Gastrocnemius medialis (tissue), 4 donors: ENCODE measurements around the gene SULT4A1. TPM values are rescaled to one million over a fixed set of nuclear protein-coding genes. Genes with fewer than 3 reads are reported as not detected.

Experiments
- ATAC-seq, 2 donors: fragments of 150-250 bp; one replicate each; pipeline ENCODE4 v1.9.1; 2016
- DNase-seq, 2 donors: peaks; one replicate each; pipeline ENCODE4 v3.0.0-alpha.2; 2019
- H3K27ac ChIP-seq, 4 donors: fragments of 200-600 bp; sonication (generic); 1 replicate in 1 of 4; 2 replicates in 3 of 4; pipeline ENCODE4 v1.5.1; 2016 to 2018; ENCODE audit warnings: mild to moderate bottlenecking in 2 of 4, moderate library complexity in 1 of 4
- H3K27me3 ChIP-seq, 3 donors: fragments of 200-600 bp; sonication (generic) in 2 of 3; 1 replicate in 1 of 3; 2 replicates in 2 of 3; pipeline versions ENCODE4 v1.5.1 to v1.6.0; 2016 to 2019; ENCODE audit warnings: mild to moderate bottlenecking in 1 of 3, moderate library complexity in 1 of 3
- H3K36me3 ChIP-seq, 2 donors: fragments of 200-600 bp; sonication (generic) in 1 of 2; one replicate each; pipeline ENCODE4 v1.5.1; 2017 to 2018
- H3K4me1 ChIP-seq, 2 donors: fragments of 200-600 bp; sonication (generic) in 1 of 2; one replicate each; pipeline ENCODE4 v1.5.1; 2016 to 2017; ENCODE audit warnings: mild to moderate bottlenecking in 2 of 2
- H3K4me3 ChIP-seq, 4 donors: fragments of 200-600 bp; sonication (generic) in 3 of 4; 1 replicate in 1 of 4; 2 replicates in 3 of 4; pipeline ENCODE4 v1.5.1; 2016 to 2019; ENCODE audit warnings: mild to moderate bottlenecking in 2 of 4
- H3K9me3 ChIP-seq, 3 donors: fragments of 200-600 bp; sonication (generic) in 2 of 3; 1 replicate in 1 of 3; 2 replicates in 2 of 3; pipeline ENCODE4 v1.5.1; 2016 to 2019
- POLR2A ChIP-seq, 2 donors: fragments of 450-650 bp; IDR thresholded peaks; one replicate each; pipeline ENCODE4 v1.6.1; 2017; ENCODE audit warnings: antibody characterized with exemption in 2 of 2, mild to moderate bottlenecking in 2 of 2, moderate library complexity in 2 of 2
- in situ Hi-C, 4 donors: fragments of 200-750 bp; cut with MboI; loops; one replicate each; pipeline versions ENCODE4 v1.15.0 to v1.8.0; 2017; ENCODE audit warnings: low sequenced_read_pairs in 4 of 4
- intact Hi-C: fragments of 100-400 bp; cut with DNase I; formaldehyde crosslinking; loops from one replicate; pipeline ENCODE4 v1.15.1; 2023; ENCODE audit warnings: low total_unique reads
- total RNA-seq, 4 donors: library from RNA; depleted of rRNA; stranded (reverse); fragments of >200 nt; gene quantifications; one replicate each; pipeline versions ENCODE4 v1.1.0 to v1.2.3, GENCODE V29; 2016
- TF ChIP-seq, protein P1 (sequence below), 5 experiments: fragments of 450-650 bp in 3 of 5; fragments of 200-600 bp in 2 of 5; sonication (generic) in 2 of 5; IDR thresholded peaks in 4 of 5; conservative IDR thresholded peaks in 1 of 5; 1 replicate in 4 of 5; 2 replicates in 1 of 5; pipeline ENCODE4 v1.5.1; 2016 to 2019; ENCODE audit warnings: antibody characterized with exemption in 5 of 5, mild to moderate bottlenecking in 3 of 5, moderate library complexity in 3 of 5

Gene SULT4A1
- total RNA-seq, 4 donors from 2014 or later, result not detected

DNA sequence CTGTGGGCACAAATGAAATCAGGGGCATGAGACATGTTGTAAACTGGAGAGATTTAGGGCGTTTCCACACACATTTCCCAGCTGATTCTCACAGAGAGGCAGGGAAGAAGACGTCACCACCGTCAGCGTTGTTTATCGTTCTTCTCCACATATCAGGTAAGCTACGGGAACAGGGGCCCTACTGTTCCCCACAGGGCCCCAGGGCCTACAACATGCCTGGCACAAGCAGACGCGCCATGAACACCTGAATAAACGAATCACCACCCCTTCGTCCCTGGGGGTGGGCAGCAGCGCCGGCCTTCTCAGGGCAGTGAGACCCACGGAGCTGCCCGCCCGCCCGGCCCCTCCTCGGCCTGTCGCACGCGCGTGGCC is 50.5 kb downstream of the SULT4A1 start:
- ATAC-seq (peak; percentile 13 to 43), DNase-seq (no peak)
- Histone ChIP-seq H3K4me3 (peak overlapping the region; percentile 76 to 94 (median 90)), H3K27ac (peak overlapping the region; percentile 70 to 82 (median 80)), H3K9me3 (no peaks in the 10 kb centered on the region), H3K4me1 (peaks cover 9 to 18% of the 10 kb centered on the region in 2 donors), H3K36me3 (no peaks in the 10 kb centered on the region), H3K27me3 (no peaks in the 10 kb centered on the region)
- no peak for TF ChIP-seq POLR2A (IDR thresholded peaks at IDR 0.05)
- TF ChIP-seq, protein P1, sequence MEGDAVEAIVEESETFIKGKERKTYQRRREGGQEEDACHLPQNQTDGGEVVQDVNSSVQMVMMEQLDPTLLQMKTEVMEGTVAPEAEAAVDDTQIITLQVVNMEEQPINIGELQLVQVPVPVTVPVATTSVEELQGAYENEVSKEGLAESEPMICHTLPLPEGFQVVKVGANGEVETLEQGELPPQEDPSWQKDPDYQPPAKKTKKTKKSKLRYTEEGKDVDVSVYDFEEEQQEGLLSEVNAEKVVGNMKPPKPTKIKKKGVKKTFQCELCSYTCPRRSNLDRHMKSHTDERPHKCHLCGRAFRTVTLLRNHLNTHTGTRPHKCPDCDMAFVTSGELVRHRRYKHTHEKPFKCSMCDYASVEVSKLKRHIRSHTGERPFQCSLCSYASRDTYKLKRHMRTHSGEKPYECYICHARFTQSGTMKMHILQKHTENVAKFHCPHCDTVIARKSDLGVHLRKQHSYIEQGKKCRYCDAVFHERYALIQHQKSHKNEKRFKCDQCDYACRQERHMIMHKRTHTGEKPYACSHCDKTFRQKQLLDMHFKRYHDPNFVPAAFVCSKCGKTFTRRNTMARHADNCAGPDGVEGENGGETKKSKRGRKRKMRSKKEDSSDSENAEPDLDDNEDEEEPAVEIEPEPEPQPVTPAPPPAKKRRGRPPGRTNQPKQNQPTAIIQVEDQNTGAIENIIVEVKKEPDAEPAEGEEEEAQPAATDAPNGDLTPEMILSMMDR (IDR thresholded peaks at IDR 0.05 in 4 of 5, conservative IDR thresholded peaks at IDR 0.05 in 1 of 5), result no peak
- in situ Hi-C loops (loop anchor here in 1 of 4 donors (25.0 kb wide), 1 partner anchor 276 kb away; no protein-coding TSS in a partner anchor), intact Hi-C loops (loop anchor here (10.0 kb wide), 2 partner anchors 143 to 667 kb away; partner anchors contain the start of genes MCAT and SAMM50)

DNA sequence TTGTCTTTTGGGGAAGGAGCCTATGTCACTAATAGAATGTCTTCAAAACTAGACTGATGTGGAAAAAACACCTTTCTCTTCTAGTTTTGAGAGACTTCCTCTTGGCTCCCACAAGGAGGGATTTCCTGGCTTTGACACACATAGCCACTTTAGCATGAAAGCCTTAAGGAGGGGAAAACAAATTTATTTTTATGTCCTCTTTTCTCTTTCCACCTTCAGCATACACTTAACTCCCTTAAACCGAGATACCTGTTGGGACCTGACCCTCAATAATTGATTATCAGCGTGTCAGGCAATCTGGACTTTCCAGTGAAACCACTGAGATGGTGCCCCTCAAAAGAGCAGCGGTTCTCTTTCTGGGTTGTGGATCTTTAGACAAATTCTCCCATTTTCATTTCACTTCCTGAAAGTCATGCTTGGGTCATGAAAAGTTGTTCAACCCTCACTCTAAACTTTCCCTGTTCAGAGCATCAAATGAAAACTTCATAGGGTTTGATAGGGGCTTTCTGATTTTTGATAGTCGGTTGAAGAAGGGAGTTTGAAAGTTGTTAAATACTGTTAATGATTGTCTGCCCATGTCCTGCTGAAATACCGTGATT is 59.3 kb downstream of the SULT4A1 start:
- no peak overlapping the region for H3K27ac ChIP-seq
- intact Hi-C loops, result no loop called here
- no peak for TF ChIP-seq POLR2A (IDR thresholded peaks at IDR 0.05)
- no peaks in the 10 kb centered on the region for H3K4me1 ChIP-seq
- H3K9me3 ChIP-seq, result peaks cover 0 to 5% (median 0%) of the 10 kb centered on the region in 3 donors
- DNase-seq (no peak), ATAC-seq (no peak)
- H3K36me3 ChIP-seq, result no peaks in the 10 kb centered on the region
- in situ Hi-C loops, result loop anchor here in 1 of 4 donors (25.0 kb wide), 1 partner anchor 284 kb away; no protein-coding TSS in a partner anchor
- H3K4me3 ChIP-seq, result no peak overlapping the region
- H3K27me3 ChIP-seq, result no peaks in the 10 kb centered on the region

DNA sequence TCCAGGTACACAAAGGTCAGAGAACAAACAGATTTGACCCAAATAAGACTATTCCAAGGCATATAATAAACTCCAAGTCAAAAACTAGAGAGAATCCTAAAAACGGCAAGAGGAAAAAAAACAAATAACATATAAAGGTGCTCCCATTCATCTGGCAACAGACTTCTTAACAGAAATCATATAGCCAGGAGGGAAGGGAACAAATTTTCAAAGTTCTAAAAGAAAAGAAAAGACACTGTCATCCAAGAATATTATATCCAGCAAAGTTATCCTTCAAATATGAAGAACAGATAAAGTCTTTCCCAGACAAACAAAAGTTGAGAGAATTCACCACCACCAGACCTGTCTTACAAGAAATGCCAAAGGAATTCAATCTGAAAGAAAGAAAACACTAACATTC is 61.3 kb downstream of the SULT4A1 start:
- peaks cover 0 to 5% (median 0%) of the 10 kb centered on the region in 3 donors for H3K9me3 ChIP-seq
- no peaks in the 10 kb centered on the region for H3K27me3 ChIP-seq
- intact Hi-C loops, result no loop called here
- ATAC-seq (no peak), DNase-seq (no peak)
- H3K4me1 ChIP-seq, result no peaks in the 10 kb centered on the region
- in situ Hi-C loops, result loop anchor here in 1 of 4 donors (25.0 kb wide), 1 partner anchor 286 kb away; no protein-coding TSS in a partner anchor
- TF ChIP-seq POLR2A (IDR thresholded peaks at IDR 0.05), result no peak
- TF ChIP-seq, protein P1 (IDR thresholded peaks at IDR 0.05 in 4 of 5, conservative IDR thresholded peaks at IDR 0.05 in 1 of 5), result no peak
- H3K36me3 ChIP-seq, result no peaks in the 10 kb centered on the region
- no peak overlapping the region for H3K27ac ChIP-seq
- H3K4me3 ChIP-seq, result no peak overlapping the region

DNA sequence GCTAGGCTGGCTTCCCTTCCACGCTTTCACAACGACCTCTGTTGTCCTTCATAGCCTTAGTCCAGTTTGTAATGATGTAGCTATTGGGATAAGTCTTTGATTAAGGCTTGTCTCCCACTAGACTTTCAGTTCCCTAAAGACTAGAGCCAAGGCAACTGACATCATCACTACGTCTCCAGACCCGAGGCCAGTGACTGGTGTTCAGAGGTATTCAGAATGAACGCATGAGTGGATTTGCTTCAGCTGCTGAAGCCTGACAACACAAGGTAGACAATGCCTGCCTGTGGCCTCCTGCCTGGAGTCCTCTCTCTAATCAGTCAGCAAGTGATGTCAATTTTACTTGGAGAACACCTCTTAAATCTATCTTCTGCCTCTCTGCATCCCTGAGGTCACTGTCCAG is 63.8 kb downstream of the SULT4A1 start:
- intact Hi-C loops, result no loop called here
- no peak for DNase-seq
- Histone ChIP-seq H3K27me3 (no peaks in the 10 kb centered on the region), H3K9me3 (peaks cover 0 to 5% (median 0%) of the 10 kb centered on the region in 3 donors), H3K36me3 (no peaks in the 10 kb centered on the region), H3K27ac (no peak overlapping the region), H3K4me1 (no peaks in the 10 kb centered on the region), H3K4me3 (no peak overlapping the region)
- TF ChIP-seq POLR2A (IDR thresholded peaks at IDR 0.05), result no peak
- TF ChIP-seq, protein P1 (IDR thresholded peaks at IDR 0.05 in 4 of 5, conservative IDR thresholded peaks at IDR 0.05 in 1 of 5), result no peak
- ATAC-seq, result no peak
- in situ Hi-C loops, result no loop called here

DNA sequence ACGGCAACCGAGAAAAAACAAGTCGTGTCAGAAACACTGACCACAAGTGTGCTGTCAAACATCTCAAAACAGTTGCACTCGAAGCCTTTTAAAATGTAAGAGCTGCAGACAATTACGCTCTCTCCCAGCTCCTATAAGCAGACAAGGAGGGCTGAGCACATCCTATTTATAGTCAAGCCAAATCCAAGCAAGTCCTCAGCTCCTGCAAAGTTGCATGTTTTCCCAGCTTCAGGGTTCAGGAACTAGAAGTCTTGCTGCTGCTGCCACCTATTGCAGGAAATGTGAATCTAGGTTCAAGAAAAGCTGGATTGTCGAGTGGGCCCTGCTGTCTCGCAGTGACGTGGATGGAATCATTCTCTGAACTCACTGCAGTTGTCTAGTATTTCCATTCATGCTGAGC is 65.7 kb downstream of the SULT4A1 start:
- TF ChIP-seq POLR2A (IDR thresholded peaks at IDR 0.05), result no peak
- TF ChIP-seq, protein P1 (IDR thresholded peaks at IDR 0.05 in 4 of 5, conservative IDR thresholded peaks at IDR 0.05 in 1 of 5), result no peak
- Histone ChIP-seq H3K9me3 (peaks cover 0 to 5% (median 0%) of the 10 kb centered on the region in 3 donors), H3K27me3 (no peaks in the 10 kb centered on the region), H3K36me3 (no peaks in the 10 kb centered on the region), H3K27ac (no peak overlapping the region), H3K4me3 (no peak overlapping the region), H3K4me1 (no peaks in the 10 kb centered on the region)
- intact Hi-C loops, result no loop called here
- in situ Hi-C loops, result no loop called here
- DNase-seq (no peak), ATAC-seq (no peak)
